Ovary (tissue), 3 donors: ENCODE results near the gene VPS36.
"Not testable (repeated sequence)": the region's sequence is repeated elsewhere in the genome, so short reads cannot be mapped to it uniquely, and the experiment has no call there.

Source experiments
- EP300 ChIP-seq: sonication (generic); formaldehyde crosslinking; IDR thresholded peaks from one replicate; pipeline ENCODE4 v1.6.1; 2017; ENCODE audit warnings: antibody characterized with exemption
- POLR2A ChIP-seq: fragments of 450-650 bp; IDR thresholded peaks from one replicate; pipeline ENCODE4 v1.6.1; 2017; ENCODE audit warnings: antibody characterized with exemption, mild to moderate bottlenecking, moderate library complexity
- TF ChIP-seq, protein P1 (sequence below), 3 donors: fragments of 450-650 bp in 2 of 3; fragments of 200-600 bp in 1 of 3; IDR thresholded peaks; one replicate each; pipeline versions ENCODE4 v1.5.1 to v1.8.0; 2016 to 2022; ENCODE audit warnings: antibody characterized with exemption in 3 of 3, mild to moderate bottlenecking in 1 of 3
- donor health status: DM: no; HTN: no; CAD: no.

DNA sequence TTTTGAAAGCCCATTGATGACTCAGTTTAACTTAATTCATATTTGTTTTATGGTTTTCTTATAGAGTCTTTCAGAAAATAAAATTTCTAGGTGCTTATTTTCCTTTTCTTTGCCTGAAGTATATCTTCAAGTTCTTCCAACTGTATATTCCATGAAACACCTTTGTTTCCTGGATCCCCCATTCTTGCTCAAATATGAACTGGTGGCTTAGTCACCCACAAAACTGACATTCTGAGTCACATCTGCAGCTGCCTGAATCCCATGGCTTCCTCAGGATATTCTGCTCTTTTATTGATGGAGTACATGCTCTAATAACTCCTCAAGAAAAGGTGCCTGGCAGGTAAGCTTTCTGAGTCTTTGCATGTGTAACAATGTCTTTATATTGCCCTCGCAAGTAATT lies 77.2 kb downstream of the VPS36 start:
- not testable (repeated sequence) for TF ChIP-seq EP300, POLR2A
- TF ChIP-seq, protein P1, sequence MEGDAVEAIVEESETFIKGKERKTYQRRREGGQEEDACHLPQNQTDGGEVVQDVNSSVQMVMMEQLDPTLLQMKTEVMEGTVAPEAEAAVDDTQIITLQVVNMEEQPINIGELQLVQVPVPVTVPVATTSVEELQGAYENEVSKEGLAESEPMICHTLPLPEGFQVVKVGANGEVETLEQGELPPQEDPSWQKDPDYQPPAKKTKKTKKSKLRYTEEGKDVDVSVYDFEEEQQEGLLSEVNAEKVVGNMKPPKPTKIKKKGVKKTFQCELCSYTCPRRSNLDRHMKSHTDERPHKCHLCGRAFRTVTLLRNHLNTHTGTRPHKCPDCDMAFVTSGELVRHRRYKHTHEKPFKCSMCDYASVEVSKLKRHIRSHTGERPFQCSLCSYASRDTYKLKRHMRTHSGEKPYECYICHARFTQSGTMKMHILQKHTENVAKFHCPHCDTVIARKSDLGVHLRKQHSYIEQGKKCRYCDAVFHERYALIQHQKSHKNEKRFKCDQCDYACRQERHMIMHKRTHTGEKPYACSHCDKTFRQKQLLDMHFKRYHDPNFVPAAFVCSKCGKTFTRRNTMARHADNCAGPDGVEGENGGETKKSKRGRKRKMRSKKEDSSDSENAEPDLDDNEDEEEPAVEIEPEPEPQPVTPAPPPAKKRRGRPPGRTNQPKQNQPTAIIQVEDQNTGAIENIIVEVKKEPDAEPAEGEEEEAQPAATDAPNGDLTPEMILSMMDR (IDR thresholded peaks at IDR 0.05), result not testable (repeated sequence)
